PC-3 (cell line): ENCODE measurements around the gene GABBR2. TPM values are rescaled to one million over a fixed set of nuclear protein-coding genes. Genes with fewer than 3 reads are reported as not detected.

ENCODE experiments used
- ATAC-seq: fragments of 200-7000 bp; cut with Tn5 transposase; 2 replicates; pipeline ENCODE4 v1.9.1; 2020; ENCODE audit warnings: mild to moderate bottlenecking, moderate library complexity
- BruUV-seq: library from RNA; stranded (reverse); fragments of 400-500 nt; replicated peaks from 2 replicates; lab custom pipeline; 2021; lab: Mats Ljungman, UMichigan
- CTCF ChIA-PET: fragments of 300-600 bp; sonication (Branson Sonifier 250); formaldehyde crosslinking; loops from one replicate; lab custom pipeline; 2022; ENCODE audit warnings: antibody characterized with exemption; lab: Charles Lee
- POLR2A ChIA-PET: fragments of 300-600 bp; sonication (Branson Sonifier 250); formaldehyde crosslinking; loops from one replicate; lab custom pipeline; 2022; ENCODE audit warnings: antibody characterized with exemption; ENCODE audit not compliant: unreplicated experiment; lab: Charles Lee
- DNase-seq: peaks from one replicate; pipeline ENCODE4 v3.0.0-alpha.2; 2015
- H2AFZ ChIP-seq: fragments of 300-600 bp; sonication (generic); 2 replicates; pipeline ENCODE4 v1.6.0; 2016; ENCODE audit warnings: antibody characterized with exemption, low read length
- H3F3A ChIP-seq: fragments of 300-600 bp; sonication (generic); one replicate; pipeline ENCODE4 v1.6.0; 2017; ENCODE audit warnings: antibody characterized with exemption, low read length, control low read depth, mild to moderate bottlenecking; ENCODE audit not compliant: unreplicated experiment
- H3K27ac ChIP-seq: fragments of 300-600 bp; sonication (generic); 2 replicates; pipeline ENCODE4 v1.5.1; 2016; ENCODE audit warnings: mild to moderate bottlenecking, low read length
- H3K27me3 ChIP-seq: fragments of 300-600 bp; sonication (generic); 2 replicates; pipeline ENCODE4 v1.6.1; 2016; ENCODE audit warnings: low read length, mixed read lengths
- H3K36me3 ChIP-seq: fragments of 300-600 bp; sonication (generic); 2 replicates; pipeline ENCODE4 v1.6.1; 2016; ENCODE audit warnings: low read depth, mixed run types, low read length, mixed read lengths
- H3K4me1 ChIP-seq: fragments of 300-600 bp; sonication (generic); 2 replicates; pipeline ENCODE4 v1.5.1; 2016; ENCODE audit warnings: low read length; ENCODE audit not compliant: insufficient read depth
- H3K4me2 ChIP-seq: fragments of 300-600 bp; sonication (generic); 2 replicates; pipeline ENCODE4 v1.6.0; 2016; ENCODE audit warnings: low read length
- H3K4me3 ChIP-seq: fragments of 300-600 bp; sonication (generic); 2 replicates; pipeline ENCODE4 v1.5.1; 2016; ENCODE audit warnings: mild to moderate bottlenecking, low read length, mixed read lengths
- H3K79me2 ChIP-seq: fragments of 300-600 bp; sonication (generic); 2 replicates; pipeline ENCODE4 v1.6.1; 2017; ENCODE audit warnings: low read length, mixed read lengths
- H3K9ac ChIP-seq: fragments of 300-600 bp; sonication (generic); 2 replicates; pipeline ENCODE4 v1.6.0; 2016; ENCODE audit warnings: mild to moderate bottlenecking, low read length
- H3K9me2 ChIP-seq: fragments of 300-600 bp; sonication (generic); replicated peaks from 2 replicates; pipeline ENCODE4 v1.6.1; 2016; ENCODE audit warnings: mixed run types, low read length, mixed read lengths
- H3K9me3 ChIP-seq: fragments of 300-600 bp; sonication (generic); 2 replicates; pipeline ENCODE4 v1.6.1; 2016; ENCODE audit warnings: low read length, mixed read lengths
- H4K20me1 ChIP-seq: fragments of 300-600 bp; sonication (generic); 2 replicates; pipeline ENCODE4 v1.6.1; 2016; ENCODE audit warnings: low read length, mixed read lengths
- CTCF ChIP-seq: fragments of 300-600 bp; sonication (generic); conservative IDR thresholded peaks from 2 replicates; pipeline ENCODE4 v1.5.1; 2017; ENCODE audit warnings: antibody characterized with exemption, low read depth, mild to moderate bottlenecking, low read length
- EZH2 ChIP-seq: fragments of 300-600 bp; sonication (generic); IDR thresholded peaks from one replicate; pipeline ENCODE4 v1.6.1; 2017; ENCODE audit warnings: antibody characterized with exemption, mild to moderate bottlenecking, low read length; ENCODE audit not compliant: unreplicated experiment
- EZH2phosphoT487 ChIP-seq: fragments of 300-600 bp; sonication (generic); IDR thresholded peaks from 2 replicates; pipeline ENCODE4 v1.6.1; 2018; ENCODE audit warnings: mild to moderate bottlenecking, antibody characterized with exemption, low read length, borderline replicate concordance
- intact Hi-C: fragments of 100-400 bp; cut with micrococcal nuclease; formaldehyde crosslinking; loops from 2 replicates; pipeline ENCODE4 v1.9.0; 2023
- total RNA-seq: library from RNA; depleted of rRNA; stranded (reverse); fragments of >200 nt; gene quantifications from 2 replicates; pipeline ENCODE4 v1.2.3, GENCODE V29; 2014

Gene GABBR2
- total RNA-seq, 1 experiment from 2014 or later = 0.44 TPM

GRCh38 chr9:98583417-98583816 is 125.3 kb downstream of the GABBR2 start:
- no peak for ATAC-seq
- Histone ChIP-seq H3K9me3 (no peaks in the 10 kb centered on the region), H3K9ac (no peak overlapping the region), H3K4me2 (no peak overlapping the region), H3K79me2 (no peaks in the 10 kb centered on the region), H3K4me3 (no peak overlapping the region), H3K27me3 (peaks cover 3% of the 10 kb centered on the region; the same call in 1 of the 2 replicates), H3F3A (no peaks in the 10 kb centered on the region), H3K4me1 (no peaks in the 10 kb centered on the region), H2AFZ (no peak overlapping the region), H3K36me3 (no peaks in the 10 kb centered on the region), H3K9me2 (no peaks in the 10 kb centered on the region), H3K27ac (no peak overlapping the region), H4K20me1 (no peaks in the 10 kb centered on the region)
- intact Hi-C loops = no loop called here
- DNase-seq = no peak
- no TSS peak for BruUV-seq
- TF ChIP-seq EZH2phosphoT487 = no peak
- TF ChIP-seq CTCF = no peak
- TF ChIP-seq EZH2 = no peak
- ChIA-PET POLR2A (interaction anchor here (0.7 kb wide), 1 partner anchor 110 kb away, joined by 4 read pairs; no protein-coding TSS in a partner anchor), CTCF (no interaction called here)

- H2AFZ ChIP-seq = no peak overlapping the region
- DNase-seq (no peak), ATAC-seq (no peak)
- ChIA-PET CTCF (no interaction called here), POLR2A (no interaction called here)
- no peak overlapping the region for H3K4me2 ChIP-seq
- no peaks in the 10 kb centered on the region for H3K36me3 ChIP-seq
- no peaks in the 10 kb centered on the region for H3K27me3 ChIP-seq
- TF ChIP-seq EZH2 (no peak), EZH2phosphoT487 (no peak), CTCF (no peak)
- H3K9me2 ChIP-seq = no peaks in the 10 kb centered on the region
- no peaks in the 10 kb centered on the region for H3K79me2 ChIP-seq
- no peak overlapping the region for H3K4me3 ChIP-seq
- H3K27ac ChIP-seq = no peak overlapping the region
- no peaks in the 10 kb centered on the region for H3F3A ChIP-seq
- peaks cover 3% of the 10 kb centered on the region; the same call in 1 of the 2 replicates for H3K4me1 ChIP-seq
- no peak overlapping the region for H3K9ac ChIP-seq
- H3K9me3 ChIP-seq = no peaks in the 10 kb centered on the region
- H4K20me1 ChIP-seq = no peaks in the 10 kb centered on the region
- no TSS peak for BruUV-seq
- intact Hi-C loops = no loop called here
These were observed 127.8 kb downstream of the GABBR2 start for GRCh38 chr9:98580956-98581355.

GRCh38 chr9:98579700-98580099 is 129.0 kb downstream of the GABBR2 start:
- no peak overlapping the region for H3K27ac ChIP-seq
- ChIA-PET CTCF (no interaction called here), POLR2A (no interaction called here)
- H4K20me1 ChIP-seq = no peaks in the 10 kb centered on the region
- H3K9me2 ChIP-seq = no peaks in the 10 kb centered on the region
- no peak overlapping the region for H2AFZ ChIP-seq
- no peaks in the 10 kb centered on the region for H3K36me3 ChIP-seq
- no TSS peak for BruUV-seq
- H3K27me3 ChIP-seq = no peaks in the 10 kb centered on the region
- ATAC-seq = no peak
- H3K4me2 ChIP-seq = no peak overlapping the region
- no peak overlapping the region for H3K9ac ChIP-seq
- no peak for DNase-seq
- intact Hi-C loops = no loop called here
- no peaks in the 10 kb centered on the region for H3K9me3 ChIP-seq
- TF ChIP-seq EZH2 = no peak
- no peaks in the 10 kb centered on the region for H3K79me2 ChIP-seq
- no peaks in the 10 kb centered on the region for H3F3A ChIP-seq
- peaks cover 12% of the 10 kb centered on the region for H3K4me1 ChIP-seq
- H3K4me3 ChIP-seq = no peak overlapping the region
